SIG-M5 treated with dmso at 0.1 percent for 504 hours (cell line): Measurements from ENCODE around the gene DYNC2H1.
"Not testable (repeated sequence)": the region's sequence is repeated elsewhere in the genome, so short reads cannot be mapped to it uniquely, and the experiment has no call there.

Experiments used
- DNase-seq: peaks from one replicate; lab custom pipeline; 2025; ENCODE audit not compliant: unreplicated experiment; lab: John Stamatoyannopoulos, UW

The DYNC2H1 gene

DNA sequence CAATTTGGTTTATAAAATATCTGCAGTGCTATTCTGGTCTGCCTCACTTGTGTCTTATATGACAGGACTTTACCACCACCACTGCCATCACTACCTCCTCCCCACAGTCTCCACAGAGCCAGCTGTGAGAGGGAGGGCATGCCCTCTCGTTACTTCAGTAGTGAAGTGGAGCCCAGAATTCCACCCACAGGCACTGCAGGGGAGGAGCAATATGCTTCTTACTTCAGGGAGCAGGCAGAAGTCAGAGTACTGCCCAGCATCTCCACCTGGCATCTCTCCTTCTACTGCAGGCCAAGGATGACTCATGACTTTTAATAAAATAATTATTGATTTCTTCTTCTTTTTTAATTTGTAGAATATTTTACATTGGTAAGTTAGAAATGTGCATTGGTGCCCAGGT lies 255.5 kb downstream of the DYNC2H1 start:
- no peak for DNase-seq

DNA sequence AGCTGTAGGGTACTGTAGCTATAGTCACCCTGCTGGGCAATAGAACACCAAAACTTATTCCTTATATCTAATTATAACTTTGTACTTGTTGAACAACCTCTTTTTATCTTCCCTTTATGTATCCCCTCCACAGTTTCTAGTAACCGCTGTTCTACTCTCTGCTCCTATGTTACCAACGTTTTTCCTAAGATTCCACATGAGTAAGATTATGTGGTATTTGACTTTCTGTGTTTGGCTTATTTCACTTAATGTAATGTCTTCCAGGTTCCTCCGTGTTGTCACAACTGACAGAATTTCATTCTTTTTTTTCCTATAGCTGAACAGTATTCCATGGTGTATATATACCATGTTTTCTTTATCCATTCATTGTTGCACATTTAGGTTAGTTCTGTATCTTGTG lies 258.4 kb downstream of the DYNC2H1 start:
- no peak for DNase-seq

DNA sequence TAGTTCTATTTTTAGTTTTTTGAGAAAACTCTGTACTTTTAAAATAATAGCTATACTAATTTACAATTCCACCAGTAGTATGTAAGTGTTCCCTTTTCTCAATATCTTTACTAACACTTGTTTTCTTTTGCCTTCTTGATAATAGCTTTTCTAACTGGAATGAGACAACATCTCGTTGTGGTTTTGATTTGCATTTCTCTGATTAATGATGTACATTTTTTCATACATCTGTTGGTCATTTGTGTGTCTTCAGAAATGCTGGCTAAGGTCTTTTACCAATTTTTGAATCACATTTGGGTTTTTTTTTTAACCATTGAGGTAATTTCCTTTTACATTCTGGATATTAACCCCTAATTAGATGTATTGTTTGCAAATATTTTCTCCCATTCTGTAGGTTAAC lies 258.9 kb downstream of the DYNC2H1 start:
- no peak for DNase-seq

DNA sequence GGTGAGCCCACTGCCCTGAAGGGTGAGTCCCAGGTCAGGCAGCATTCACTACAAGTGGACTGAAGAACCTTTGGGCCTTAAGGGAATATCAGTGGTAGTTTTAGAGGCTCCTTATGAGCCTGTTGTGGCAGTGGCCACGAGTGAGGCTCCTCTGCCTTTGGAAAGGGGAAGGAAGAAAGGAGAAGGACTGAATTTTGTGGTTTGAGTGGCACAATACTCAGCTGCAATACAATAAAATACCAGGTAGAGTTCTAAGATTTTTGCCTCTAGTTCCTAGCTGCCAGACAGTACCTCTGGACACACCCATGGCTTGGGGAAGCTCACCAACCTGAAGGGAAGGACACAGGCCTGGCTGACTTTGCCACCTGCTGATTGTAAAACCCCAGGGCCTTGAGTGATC lies 260.9 kb downstream of the DYNC2H1 start:
- DNase-seq, result peak; percentile 4

DNA sequence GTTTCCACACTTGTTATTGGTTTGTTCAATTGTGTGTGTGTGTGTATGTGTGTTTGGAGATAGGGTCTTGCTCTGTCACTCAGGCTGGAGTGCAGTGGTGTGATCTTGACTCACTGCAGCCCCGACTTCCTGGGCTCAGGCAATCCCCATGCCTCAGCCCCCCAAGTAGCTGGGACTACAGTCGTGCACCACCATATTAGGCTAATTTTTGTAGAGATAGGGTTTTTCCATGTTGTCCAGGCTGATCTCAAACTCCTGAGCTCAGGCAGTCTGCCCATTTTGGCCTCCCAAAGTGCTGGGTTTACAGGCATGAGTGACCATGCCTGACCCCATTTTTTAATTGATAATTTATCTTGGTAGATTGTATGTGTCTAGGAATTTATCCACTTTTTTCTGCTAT lies 263.7 kb downstream of the DYNC2H1 start:
- no peak for DNase-seq

DNA sequence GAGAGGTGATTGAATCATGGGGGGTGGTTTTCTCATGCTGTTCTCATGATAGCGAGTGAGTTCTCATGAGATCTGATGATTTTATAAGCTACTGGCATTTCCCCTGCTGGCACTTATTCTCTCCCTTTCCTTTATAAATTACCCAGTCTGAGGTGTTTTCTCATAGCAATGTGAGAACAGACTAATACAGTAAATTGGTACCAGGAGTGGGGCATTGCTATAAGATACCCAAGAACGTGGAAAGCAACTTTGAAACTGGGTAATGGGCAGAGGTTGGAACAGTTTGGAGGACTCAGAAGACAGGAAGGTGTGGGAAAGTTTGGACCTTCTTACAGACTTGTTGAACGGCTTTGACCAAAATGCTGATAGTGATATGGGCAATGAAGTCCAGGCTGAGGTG lies 265.0 kb downstream of the DYNC2H1 start:
- DNase-seq, result not testable (repeated sequence)

DNA sequence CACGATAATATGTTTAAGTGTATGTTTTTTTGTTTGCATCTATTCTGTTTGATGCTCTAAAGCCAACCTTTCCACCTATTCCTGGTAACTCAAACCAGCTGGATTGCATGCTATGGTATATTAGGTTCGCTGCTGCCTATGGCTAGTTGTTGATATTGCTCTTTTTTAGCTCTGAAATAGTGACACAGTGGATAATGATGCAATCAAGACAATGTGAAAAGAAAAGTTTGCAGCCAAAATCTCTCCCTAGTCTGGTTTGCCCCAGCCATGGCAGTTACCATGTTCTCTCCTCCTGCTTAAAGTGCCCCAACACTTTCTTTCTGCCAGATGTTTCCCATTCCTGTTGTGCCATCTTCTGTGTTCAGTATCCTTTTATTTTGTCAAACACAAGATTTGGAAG lies 269.7 kb downstream of the DYNC2H1 start:
- no peak for DNase-seq

DNA sequence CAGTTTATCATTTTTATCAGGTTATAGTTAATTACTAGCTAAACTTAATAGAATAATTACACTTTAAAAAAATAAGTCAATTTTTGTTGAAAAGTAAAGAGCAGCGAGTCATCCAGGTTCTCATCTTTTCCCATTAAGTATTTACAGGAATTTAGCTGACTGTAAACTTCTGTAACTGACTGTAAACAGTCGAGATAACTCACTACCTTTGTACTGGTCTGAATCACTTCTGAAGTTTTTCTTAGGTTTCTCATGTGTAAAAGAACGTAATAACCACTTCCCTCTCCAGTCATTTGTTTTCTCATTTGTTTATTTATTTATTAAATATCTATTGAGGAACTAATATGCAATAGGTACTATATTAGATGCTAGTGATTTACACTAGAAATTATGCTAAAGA lies 270.8 kb downstream of the DYNC2H1 start:
- no peak for DNase-seq

DNA sequence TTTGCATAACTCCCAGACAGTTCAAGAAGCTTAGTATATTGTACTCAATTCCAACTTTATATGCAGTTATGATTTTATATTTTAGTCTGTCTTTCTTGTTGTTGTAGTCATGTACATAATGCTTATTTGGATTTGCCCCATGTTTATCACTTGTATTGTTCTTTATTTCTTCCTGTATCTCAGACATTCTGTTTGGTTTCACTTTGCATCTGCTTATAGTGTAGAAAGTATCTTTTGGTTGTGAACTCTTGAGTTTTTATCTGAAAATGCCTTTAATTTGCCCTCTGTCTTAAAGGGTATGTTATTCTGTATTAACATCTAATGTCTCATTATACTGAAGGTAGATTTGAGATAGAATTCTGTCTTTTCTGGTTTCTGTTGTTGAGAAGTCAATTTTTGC lies 275.4 kb downstream of the DYNC2H1 start:
- DNase-seq, result no peak

DNA sequence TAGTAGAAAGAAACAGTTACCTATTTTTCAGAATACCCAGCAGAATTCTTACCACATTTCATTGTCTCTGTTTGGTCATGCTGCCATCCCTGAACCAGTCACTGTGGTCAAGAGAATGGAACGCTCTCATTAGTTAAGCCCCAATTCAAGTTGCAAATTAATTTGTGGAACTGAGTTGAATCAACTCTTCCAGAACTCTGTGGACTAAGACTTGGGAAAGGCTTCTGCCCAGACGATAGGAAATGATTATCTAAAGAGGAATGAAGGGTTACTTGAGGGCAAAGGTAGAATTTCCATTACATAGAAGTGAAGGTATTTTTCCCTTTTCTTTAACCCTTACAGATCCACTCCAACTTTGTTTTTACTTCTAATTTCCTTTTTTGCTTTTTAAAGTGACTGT lies 286.4 kb downstream of the DYNC2H1 start:
- no peak for DNase-seq

DNA sequence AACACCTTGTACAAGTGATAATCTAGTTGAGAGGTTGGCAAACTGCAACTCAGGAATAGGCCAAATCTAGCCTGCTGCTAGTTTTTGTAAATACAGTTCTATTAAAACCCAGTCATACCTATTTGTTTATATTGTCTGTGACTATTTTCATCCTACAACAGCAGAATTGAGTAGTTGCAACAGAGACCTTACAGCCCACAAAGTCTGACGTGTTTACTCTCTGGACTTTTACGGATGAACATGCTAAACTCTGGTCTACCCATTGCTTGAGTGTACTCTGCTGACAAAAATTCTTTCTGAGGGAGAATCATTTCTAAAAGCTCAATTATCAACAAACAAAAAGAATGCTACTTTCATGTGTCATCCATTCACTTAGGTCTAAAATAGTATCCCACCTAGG lies 287.0 kb downstream of the DYNC2H1 start:
- DNase-seq, result no peak

DNA sequence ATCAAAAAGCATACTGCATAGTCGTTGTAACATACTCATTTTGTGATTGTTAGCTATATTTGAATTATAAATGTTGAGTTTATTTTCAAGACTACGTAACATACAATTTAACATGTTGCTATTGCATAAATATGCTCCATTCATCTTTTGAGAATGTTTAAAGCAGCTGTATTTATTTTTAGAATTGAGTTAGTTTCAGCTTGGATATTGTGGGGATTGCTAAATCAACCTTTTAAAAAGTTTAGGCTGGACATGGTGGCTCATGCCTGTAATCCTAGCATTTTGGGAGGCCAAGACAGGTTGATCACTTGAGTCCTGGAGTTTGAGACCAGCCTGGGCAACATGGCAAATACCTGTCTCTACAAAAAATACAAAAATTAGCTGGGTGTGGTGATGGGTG lies 288.1 kb downstream of the DYNC2H1 start:
- DNase-seq, result no peak

DNA sequence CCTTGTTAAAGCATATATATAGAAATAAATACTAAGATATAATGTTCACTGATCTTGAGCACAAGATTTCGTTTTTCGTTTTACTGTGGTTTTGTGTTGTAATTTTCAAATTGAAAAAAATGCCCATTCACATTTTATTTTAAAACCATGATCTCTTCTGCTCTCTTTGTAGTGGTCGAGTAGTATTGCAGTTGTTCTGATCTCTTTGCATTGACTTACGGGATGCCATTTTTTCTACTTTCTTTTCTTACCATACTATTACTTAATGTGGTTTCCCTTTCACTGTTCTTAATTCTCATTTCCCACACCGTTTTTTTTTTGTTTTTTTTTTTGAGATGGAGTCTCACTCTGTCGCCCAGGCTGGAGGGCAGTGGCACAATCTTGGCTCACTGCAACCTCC lies 289.6 kb downstream of the DYNC2H1 start:
- no peak for DNase-seq

DNA sequence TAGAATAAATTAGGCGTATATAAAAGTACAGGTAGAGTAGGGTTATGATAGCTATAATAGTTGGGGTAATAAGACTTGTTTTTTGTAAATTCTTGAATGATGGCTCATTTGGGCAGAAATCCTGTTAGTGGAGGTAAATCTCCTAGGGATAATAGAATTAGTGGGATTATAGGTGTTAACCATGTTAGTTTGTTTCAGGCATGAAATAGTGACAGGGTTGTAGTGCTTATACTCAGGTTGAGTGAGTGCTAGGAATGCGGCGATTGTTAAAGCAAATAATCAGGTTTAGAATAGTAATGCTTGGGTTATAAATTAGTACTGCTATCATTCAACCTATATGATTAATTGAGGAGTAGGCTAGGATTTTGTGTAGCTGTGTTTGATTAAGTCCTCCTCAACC lies 297.1 kb downstream of the DYNC2H1 start:
- DNase-seq, result no peak

DNA sequence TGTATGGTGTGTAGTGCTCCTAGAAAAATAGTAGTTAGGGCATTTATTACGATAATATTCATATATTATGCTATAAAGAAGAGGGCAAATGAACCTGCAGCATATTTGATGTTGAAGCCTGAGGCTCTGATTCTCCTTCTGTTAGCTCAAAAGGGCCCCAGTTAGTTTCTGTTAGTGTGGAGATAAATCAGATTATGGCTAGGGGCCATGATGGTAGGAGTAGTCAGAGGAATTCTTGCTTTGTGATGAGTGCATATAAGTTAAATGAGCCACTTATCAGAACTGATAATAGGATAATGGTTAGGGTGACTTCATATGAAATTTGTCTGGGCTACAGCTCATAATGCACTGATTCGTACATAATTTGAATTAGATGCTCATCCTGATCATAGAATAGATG lies 298.4 kb downstream of the DYNC2H1 start:
- DNase-seq, result no peak

DNA sequence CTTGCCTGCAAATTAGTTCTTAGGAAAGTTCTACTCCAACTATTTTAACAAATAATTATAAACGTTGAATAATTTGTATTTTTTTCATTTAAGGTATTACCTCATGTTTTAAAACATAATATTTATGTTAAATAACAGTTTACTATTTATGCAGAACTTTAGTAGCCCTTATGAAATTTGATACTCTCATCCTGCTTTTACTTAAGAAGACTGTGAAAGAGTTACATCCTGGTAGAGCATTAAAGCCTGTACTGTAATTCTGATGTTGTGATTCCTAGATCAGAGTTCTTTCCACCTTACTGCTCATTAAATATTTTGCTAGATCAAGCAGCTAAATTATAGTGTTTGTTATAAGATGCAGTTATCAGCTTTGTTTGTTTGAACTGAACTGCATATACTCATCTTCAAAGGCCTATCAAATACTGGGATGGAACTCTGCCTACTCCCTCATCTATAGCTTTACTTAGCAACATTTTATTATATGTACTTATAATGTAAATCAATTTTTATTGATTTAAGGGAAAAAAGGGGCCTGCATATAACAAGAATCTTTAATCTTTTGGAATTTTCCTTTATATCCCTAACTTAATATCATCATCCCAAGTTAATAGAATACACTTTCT lies 304.2 kb downstream of the DYNC2H1 start:
- DNase-seq, result no peak

DNA sequence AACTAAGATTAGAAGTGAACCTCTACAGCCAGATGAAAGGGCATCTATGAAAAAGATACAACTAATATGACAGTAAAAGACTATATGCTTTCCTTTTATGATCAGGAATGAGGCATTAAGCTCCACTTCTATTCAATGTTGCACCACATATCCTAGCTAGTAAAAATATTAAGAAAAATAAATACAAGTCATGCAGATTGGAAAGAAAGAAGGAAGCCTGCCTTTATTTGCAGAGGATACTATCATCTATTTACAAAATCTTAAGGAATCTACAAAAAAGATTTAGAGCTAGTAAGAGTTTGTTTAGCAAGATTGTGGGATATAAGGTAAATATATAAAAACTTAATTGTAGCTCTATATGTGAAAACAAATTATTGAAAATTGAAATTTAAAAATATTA lies 308.8 kb downstream of the DYNC2H1 start:
- DNase-seq, result no peak

DNA sequence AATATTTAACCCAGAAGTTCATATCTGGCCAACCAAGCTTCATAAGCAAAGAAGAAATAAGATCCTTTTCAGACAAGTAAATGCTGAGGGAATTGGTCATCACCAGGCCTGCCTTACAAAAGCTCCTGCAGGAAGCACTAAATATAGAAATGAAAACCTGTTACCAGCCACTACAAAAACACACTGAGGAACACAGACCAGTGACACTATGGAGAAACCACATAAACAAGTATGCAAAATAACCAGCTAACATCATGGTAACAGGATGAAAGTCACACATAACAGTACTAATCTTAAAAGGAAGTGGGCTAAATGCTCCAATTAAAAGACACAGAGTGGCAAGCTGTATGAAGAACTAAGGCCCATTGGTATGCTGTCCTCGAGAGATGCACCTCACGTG lies 311.4 kb downstream of the DYNC2H1 start:
- DNase-seq, result no peak

DNA sequence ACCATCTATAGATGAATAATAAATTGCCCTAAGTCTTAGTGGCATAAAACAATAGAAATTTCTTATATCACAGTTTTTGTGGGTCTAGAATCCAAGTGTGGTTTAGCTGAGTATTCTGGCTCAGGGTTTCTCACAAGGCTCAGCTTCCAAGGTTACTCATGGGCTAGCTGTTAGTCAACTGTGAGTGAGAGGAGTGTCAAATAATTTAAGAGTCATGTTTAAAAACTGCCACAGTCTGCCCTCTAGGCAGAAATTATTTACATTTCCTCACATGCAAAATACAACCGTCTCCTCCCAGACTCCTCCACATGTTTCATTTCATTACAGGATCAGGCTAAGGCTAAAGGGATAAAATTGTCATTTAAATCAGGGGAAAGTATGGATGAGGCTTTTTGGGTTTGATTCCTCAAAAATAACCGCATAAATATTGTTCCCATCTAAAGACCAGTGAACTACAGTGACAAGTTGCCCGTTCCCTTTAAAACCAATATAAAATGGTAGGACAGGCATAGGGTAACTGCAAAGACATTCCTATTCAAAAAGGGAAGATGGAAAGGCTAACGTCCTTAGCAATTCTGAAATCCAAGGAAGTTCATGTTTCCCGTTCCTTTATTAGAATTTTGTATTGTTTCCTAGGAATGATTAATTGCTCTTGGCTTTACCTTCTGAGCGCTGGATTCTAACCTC lies 324.3 kb downstream of the DYNC2H1 start:
- no peak for DNase-seq

DNA sequence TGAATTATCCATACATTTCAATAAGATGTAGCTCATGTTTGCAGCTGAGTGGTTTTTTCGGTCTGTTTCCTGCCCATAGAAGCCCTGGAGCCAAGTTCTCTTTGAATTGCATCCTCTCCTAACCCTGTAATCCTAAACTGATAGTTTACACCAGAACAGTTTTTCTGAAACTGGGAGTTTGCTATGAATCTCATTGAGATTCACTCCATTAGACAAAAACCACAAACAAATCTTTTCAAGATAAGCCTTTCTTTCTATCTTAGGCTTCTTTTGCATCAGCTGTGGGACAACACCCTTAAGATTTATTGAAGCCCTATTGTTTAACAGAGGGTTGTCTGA lies 324.8 kb downstream of the DYNC2H1 start:
- no peak for DNase-seq

DNA sequence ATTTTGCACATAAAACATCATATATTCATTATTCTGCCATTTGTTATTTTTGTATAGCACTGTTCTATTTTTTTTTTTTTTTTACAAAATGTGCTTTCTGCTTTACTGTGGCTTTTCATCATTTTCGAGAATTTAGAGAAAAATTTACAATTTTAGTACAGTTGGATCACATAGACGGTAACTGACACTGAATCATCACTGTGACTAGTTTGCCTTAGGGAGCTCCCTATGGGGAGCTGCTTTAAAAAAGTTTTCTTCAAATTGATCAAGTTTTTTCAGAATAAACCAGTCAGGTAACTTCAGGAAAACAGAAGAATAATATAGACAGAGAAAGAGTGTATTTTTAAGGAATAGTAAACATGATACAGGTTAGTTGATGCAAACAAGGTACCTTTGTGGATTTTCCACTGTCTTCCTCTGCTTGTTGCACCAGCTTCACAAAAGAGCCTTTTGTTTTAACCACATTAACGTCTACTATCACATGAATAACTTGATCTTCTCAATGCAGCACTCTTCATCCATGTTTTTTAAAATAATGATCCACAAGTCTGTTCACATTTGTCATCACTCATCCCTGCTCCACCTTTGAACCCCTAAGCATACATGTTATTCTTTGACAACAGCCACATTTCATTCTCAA lies 327.0 kb downstream of the DYNC2H1 start:
- no peak for DNase-seq

DNA sequence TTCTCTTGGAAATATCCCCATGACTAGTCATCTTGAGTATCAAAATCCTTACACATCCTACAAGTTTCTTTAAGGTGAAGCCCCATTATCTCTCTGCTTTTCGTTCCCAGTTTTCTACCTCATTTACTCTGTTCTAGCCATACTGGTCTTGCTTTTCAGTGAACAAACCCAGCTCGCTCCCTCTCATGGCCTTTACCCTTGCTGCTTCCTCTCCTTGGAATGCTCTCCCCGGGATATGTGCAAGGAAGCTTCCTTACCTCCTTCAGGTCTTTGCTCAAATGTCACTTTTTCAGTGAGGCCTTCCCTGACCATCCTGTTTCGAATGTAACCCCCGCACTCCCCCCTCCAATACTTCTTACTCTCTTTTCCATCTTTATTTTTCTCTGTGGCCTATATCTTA lies 331.8 kb downstream of the DYNC2H1 start:
- DNase-seq, result no peak

DNA sequence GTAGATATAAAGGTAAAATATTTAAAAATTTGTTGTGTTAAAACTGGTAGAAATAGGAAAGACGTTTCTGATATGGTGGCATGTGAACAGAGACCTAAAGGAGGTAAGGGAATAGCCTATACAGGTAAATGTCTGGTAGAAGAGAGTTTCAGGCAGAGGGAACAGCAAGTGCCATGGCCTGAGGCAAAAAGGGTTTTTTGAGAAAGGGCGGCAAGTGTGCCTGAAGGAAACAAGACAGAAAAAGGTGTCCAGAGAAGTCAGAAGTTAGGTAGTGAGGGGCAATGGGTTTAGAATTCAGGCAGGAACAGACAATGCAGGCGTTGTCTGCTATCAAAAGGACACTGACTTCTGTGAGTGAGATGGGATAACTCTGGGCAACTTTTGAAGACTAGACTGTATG lies 339.7 kb downstream of the DYNC2H1 start:
- DNase-seq, result no peak
